ENCODE measurements around the gene C12orf43. TPM values are rescaled to one million over a fixed set of nuclear protein-coding genes. Genes with fewer than 3 reads are reported as not detected.
A peak's percentile ranks its signal among the peaks of the same experiment; 100 is the strongest.

C12orf43 gene
- total and polyA plus RNA-seq, 9 donors = 9.8 to 15.3 (median 11.7) TPM

DNA sequence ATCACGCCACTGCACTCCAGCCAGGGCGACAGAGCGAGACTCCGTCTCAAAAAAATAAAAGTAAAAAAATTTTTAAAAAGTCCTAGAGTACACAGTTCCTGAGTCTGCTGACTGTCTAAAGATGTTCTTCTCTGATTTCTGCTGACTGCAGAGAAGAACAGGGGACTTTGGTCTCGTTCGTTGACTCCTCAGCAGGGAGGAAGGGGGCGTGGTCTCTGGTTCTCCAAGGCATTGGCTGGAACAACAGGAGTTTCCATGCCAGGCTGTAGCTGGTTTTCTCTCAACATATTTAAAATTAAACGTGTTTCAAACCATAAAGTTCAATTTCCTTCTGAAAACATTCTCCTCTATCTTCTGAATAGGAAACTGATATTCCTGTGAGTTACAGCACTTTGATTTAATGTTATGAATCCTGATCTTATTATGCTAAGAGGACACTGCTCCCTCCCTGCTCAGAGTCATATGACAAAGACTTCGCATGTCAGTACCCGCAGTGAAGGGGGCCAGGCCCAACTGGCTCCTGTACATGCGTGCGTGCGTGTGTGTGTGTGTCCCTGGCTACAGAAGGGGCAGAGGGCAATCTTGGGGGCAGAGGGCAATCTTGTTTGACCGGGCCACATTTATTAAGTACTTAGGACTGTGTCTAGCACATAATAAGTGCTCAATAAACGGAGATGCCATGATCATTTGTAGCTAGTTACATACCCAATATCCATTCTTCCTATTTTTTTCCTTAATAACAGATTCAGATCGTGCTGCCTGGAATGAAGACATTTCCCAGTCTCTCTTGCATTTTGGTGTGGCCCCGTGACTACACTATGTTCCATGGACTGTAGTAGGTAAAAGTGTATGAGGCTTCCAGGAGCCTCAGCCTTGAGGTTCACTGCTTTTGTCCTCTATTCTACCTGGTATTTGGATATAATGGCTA is 54.4 kb downstream of the C12orf43 start:
- no peaks in the 10 kb centered on the region for H3K36me3 ChIP-seq (ENCODE audit: control insufficient read depth, insufficient read depth, low read length)
- peak; percentile 74 for DNase-seq
- 58% methylated on average over 10 of the region's 17 CpGs for WGBS (ENCODE audit: insufficient coverage)
- no peak overlapping the region for H3K27ac ChIP-seq (ENCODE audit: low read length)
- peaks cover 2% of the 10 kb centered on the region for H3K27me3 ChIP-seq (ENCODE audit: control insufficient read depth, insufficient read depth, low read length)
- no peaks in the 10 kb centered on the region for H3K9me3 ChIP-seq (replicated peaks; ENCODE audit: control insufficient read depth, low read depth, low read length)
- no peak overlapping the region for H3K4me3 ChIP-seq (ENCODE audit: low read length)
- H3K4me1 ChIP-seq (ENCODE audit: control insufficient read depth, insufficient read depth, low read length) = no peaks in the 10 kb centered on the region

DNA sequence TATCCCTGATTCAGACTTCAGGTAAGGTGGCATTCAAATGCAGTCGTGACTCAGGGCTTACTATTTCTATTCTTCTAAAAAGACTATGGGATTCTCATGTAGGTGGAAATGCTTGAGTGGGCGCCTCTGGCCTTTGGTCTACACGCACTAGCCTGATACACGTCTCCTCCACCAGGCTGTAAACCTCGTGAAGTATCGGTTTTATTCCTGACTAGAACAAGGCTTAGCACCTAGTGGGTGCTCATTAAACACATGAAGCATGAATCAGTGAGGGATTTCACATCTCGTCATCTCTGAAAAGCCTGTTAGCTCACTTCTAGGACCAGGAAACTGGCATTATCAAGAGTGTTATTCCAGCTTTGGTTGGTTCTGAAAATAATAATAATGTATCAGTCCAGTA is 55.6 kb downstream of the C12orf43 start:
- no peak overlapping the region for H3K4me3 ChIP-seq (ENCODE audit: low read length)
- no peak overlapping the region for H3K27ac ChIP-seq (ENCODE audit: low read length)
- 64% methylated on average over 4 of the region's 7 CpGs for WGBS (ENCODE audit: insufficient coverage)
- H3K9me3 ChIP-seq (replicated peaks; ENCODE audit: control insufficient read depth, low read depth, low read length) = no peaks in the 10 kb centered on the region
- no peaks in the 10 kb centered on the region for H3K4me1 ChIP-seq (ENCODE audit: control insufficient read depth, insufficient read depth, low read length)
- no peaks in the 10 kb centered on the region for H3K36me3 ChIP-seq (ENCODE audit: control insufficient read depth, insufficient read depth, low read length)
- no peak for DNase-seq
- H3K27me3 ChIP-seq (ENCODE audit: control insufficient read depth, insufficient read depth, low read length) = no peaks in the 10 kb centered on the region

DNA sequence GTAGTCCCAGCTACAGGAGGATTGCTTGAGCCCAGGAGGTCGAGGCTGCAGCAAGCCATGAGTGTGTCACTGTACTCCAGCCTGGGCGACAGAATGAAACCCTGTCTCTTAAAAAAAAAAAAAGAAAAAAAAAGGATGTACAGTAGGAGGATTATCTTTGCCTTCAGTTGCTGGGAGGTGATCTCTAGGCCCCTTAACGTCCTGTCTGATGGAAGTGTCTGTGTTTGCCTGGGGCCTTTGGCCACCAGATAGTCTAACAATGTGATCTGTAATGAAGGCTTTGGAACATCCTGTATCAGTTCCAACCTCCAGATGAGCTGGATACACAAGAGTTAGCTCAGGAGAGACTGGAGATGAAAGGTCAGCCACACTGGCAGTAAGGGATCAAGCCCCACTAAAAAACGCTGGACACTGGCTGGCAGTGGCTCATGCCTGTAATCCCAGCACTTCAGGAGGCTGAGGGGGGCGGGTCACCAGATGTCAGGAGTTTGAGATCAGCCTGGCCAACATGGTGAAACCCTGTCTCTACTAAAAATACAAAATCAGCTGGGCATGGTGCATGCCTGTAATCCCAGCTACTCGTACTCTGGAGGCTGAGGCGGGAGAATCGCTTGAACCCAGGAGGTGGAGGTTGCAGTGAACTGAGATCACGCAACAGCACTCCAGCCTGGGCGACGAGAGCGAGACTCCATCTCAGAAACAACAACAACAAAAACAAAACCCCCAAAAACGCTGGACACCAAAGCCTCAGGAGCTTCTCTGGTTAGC is 57.0 kb downstream of the C12orf43 start:
- no peak for DNase-seq
- no peaks in the 10 kb centered on the region for H3K9me3 ChIP-seq (replicated peaks; ENCODE audit: control insufficient read depth, low read depth, low read length)
- no peaks in the 10 kb centered on the region for H3K27me3 ChIP-seq (ENCODE audit: control insufficient read depth, insufficient read depth, low read length)
- H3K27ac ChIP-seq (ENCODE audit: low read length) = no peak overlapping the region
- H3K4me1 ChIP-seq (ENCODE audit: control insufficient read depth, insufficient read depth, low read length) = no peaks in the 10 kb centered on the region
- WGBS (ENCODE audit: insufficient coverage) = 45% methylated on average over 5 of the region's 13 CpGs
- H3K36me3 ChIP-seq (ENCODE audit: control insufficient read depth, insufficient read depth, low read length) = no peaks in the 10 kb centered on the region
- H3K4me3 ChIP-seq (ENCODE audit: low read length) = no peak overlapping the region

DNA sequence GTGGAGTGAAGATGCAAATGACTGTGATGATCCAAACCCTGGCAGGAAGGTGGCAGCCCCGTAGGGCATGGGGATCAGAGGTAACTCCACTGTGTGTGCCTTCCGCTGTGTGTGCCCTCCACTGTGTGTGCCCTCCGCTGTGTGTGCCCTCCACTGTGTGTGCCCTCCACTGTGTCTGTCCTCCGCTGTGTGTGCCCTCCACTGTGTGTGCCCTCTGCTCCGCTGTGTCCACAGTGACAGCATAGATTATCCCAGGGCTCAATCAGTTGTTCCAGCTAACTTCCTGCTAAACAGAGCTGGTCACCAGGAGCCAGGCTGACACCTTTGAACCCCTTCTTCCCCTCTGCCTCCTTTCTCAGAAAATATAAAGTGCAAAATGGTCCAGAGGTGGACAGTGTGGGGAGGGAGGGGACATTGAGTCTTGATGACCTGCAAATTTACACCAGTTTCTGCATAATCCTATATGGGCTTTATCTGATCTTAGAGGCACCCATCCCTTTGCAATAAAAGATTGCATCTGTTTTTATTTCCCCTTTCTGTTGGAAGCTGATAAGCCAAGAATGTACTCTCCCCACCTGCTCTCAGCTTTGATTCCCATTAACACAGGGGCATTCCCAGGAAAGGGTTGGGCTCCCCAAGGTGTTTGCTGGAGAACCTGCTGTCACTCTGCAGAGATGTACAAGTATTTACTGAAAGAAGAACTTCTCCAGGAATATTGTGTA is 59.5 kb downstream of the C12orf43 start:
- Histone ChIP-seq H3K36me3 (ENCODE audit: control insufficient read depth, insufficient read depth, low read length) (no peaks in the 10 kb centered on the region), H3K9me3 (replicated peaks; ENCODE audit: control insufficient read depth, low read depth, low read length) (no peaks in the 10 kb centered on the region), H3K4me3 (ENCODE audit: low read length) (no peak overlapping the region), H3K27ac (ENCODE audit: low read length) (no peak overlapping the region), H3K27me3 (ENCODE audit: control insufficient read depth, insufficient read depth, low read length) (no peaks in the 10 kb centered on the region), H3K4me1 (ENCODE audit: control insufficient read depth, insufficient read depth, low read length) (no peaks in the 10 kb centered on the region)
- 85% methylated on average over 5 of the region's 5 CpGs for WGBS (ENCODE audit: insufficient coverage)
- no peak for DNase-seq

DNA sequence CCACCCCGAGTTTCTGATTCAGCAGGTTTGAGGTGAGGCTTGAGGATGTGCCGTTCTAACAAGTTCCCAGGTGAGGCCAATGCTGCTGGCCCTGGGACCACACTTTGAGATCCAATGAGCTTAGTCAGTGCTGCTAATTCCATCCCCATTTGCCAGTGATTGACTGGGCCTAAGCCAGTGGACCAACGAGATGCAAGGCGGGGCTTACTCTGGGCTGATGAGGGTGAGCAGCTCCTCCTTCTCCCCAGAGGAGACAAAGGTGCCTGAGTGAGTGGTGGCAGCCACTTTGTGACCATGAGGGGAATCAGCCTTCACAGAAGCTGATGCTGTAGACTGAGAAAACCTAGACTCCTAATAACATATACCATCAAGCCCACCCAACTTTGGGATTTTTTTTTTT is 61.1 kb downstream of the C12orf43 start:
- DNase-seq = no peak
- Histone ChIP-seq H3K4me3 (ENCODE audit: low read length) (no peak overlapping the region), H3K9me3 (replicated peaks; ENCODE audit: control insufficient read depth, low read depth, low read length) (no peaks in the 10 kb centered on the region), H3K36me3 (ENCODE audit: control insufficient read depth, insufficient read depth, low read length) (no peaks in the 10 kb centered on the region), H3K27me3 (ENCODE audit: control insufficient read depth, insufficient read depth, low read length) (no peaks in the 10 kb centered on the region), H3K4me1 (ENCODE audit: control insufficient read depth, insufficient read depth, low read length) (no peaks in the 10 kb centered on the region), H3K27ac (ENCODE audit: low read length) (no peak overlapping the region)
- WGBS (ENCODE audit: insufficient coverage) = 100% methylated on average over 1 of the region's 4 CpGs

DNA sequence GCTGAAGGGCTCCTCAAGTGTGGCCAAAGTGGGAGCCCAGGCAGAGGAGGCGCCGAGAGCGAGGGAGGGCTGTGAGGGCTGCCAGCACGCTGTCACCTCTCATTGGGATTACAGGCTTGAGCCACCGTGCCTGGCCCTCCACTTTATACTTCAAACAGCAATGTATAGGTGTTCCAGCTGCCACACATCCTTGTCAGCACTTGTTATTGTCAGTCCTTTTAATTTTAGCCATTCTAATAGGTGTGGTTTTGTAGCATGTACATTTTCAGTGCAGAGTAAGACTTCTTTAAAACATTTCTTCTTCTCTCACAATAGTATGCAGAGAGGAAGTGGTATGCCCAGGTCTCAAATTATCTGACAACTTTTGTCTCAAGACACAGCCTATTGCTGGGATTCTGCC is 65.5 kb downstream of the C12orf43 start:
- Histone ChIP-seq H3K4me3 (ENCODE audit: low read length) (no peak overlapping the region), H3K4me1 (ENCODE audit: control insufficient read depth, insufficient read depth, low read length) (no peaks in the 10 kb centered on the region), H3K27me3 (ENCODE audit: control insufficient read depth, insufficient read depth, low read length) (no peaks in the 10 kb centered on the region), H3K27ac (ENCODE audit: low read length) (no peak overlapping the region), H3K36me3 (ENCODE audit: control insufficient read depth, insufficient read depth, low read length) (no peaks in the 10 kb centered on the region), H3K9me3 (replicated peaks; ENCODE audit: control insufficient read depth, low read depth, low read length) (no peaks in the 10 kb centered on the region)
- 97% methylated on average over 5 of the region's 5 CpGs for WGBS (ENCODE audit: insufficient coverage)
- no peak for DNase-seq

Other genes with a start within 250 kb of the C12orf43 start
- gene SPPL3, start 112.1 kb downstream of the C12orf43 start, total RNA-seq = 10.2 TPM
- 10 to 100 TPM; 39.6 to 68.2 (median 54.6) TPM for gene SPPL3, start 112.1 kb downstream of the C12orf43 start, polyA plus RNA-seq (ENCODE audit: insufficient read depth in 1 of 8, insufficient read length in 8 of 8, low replicate concordance in 1 of 8)
- gene HNF1A, start 37.9 kb downstream of the C12orf43 start, total RNA-seq = 0.04 TPM
- gene HNF1A, start 37.9 kb downstream of the C12orf43 start, polyA plus RNA-seq (ENCODE audit: insufficient read depth in 1 of 8, insufficient read length in 8 of 8, low replicate concordance in 1 of 8) = 1 to 10 TPM in 1 of 8 donors, under 1 TPM in 3, not detected in 4; 0.05 to 2.9 (median 0.16) TPM
- 0.09 TPM for gene OASL, start 22.8 kb upstream of the C12orf43 start, total RNA-seq
- under 1 TPM in 6 of 8 donors, not detected in 2; 0.04 to 0.17 (median 0.10) TPM for gene OASL, start 22.8 kb upstream of the C12orf43 start, polyA plus RNA-seq (ENCODE audit: insufficient read depth in 1 of 8, insufficient read length in 8 of 8, low replicate concordance in 1 of 8)
- 1.6 TPM for gene P2RX7, start 116.4 kb upstream of the C12orf43 start, total RNA-seq
- gene P2RX7, start 116.4 kb upstream of the C12orf43 start, polyA plus RNA-seq (ENCODE audit: insufficient read depth in 1 of 8, insufficient read length in 8 of 8, low replicate concordance in 1 of 8) = 1 to 10 TPM in 6 of 8 donors, under 1 TPM in 2; 0.78 to 2.5 (median 1.2) TPM
- gene P2RX4, start 193.6 kb upstream of the C12orf43 start, total RNA-seq = 12.1 TPM
- gene P2RX4, start 193.6 kb upstream of the C12orf43 start, polyA plus RNA-seq (ENCODE audit: insufficient read depth in 1 of 8, insufficient read length in 8 of 8, low replicate concordance in 1 of 8) = 10 to 100 TPM in 6 of 8 donors, 1 to 10 TPM in 2; 9.7 to 16.2 (median 13.4) TPM